HG03469 (cell line): ENCODE measurements around the gene ARHGAP5.

Source experiments
- ATAC-seq: cut with Tn5 transposase; IDR thresholded peaks from one replicate; pipeline ENCODE4 v1.9.1; 2021; ENCODE audit warnings: mild to moderate bottlenecking, moderate library complexity, moderate number of reproducible peaks; ENCODE audit not compliant: unreplicated experiment

Gene ARHGAP5

GRCh38 chr14:32169191-32169590 is 92.1 kb downstream of the ARHGAP5 start:
- ATAC-seq, result no peak

- no peak for ATAC-seq
Observed at GRCh38 chr14:32171469-32171868, 94.4 kb downstream of the ARHGAP5 start.

GRCh38 chr14:32183151-32184058 is 106.3 kb downstream of the ARHGAP5 start:
- no peak for ATAC-seq

GRCh38 chr14:32185097-32185496 is 108.0 kb downstream of the ARHGAP5 start:
- ATAC-seq, result no peak

GRCh38 chr14:32186248-32186647 is 109.1 kb downstream of the ARHGAP5 start:
- ATAC-seq, result no peak

- ATAC-seq, result no peak
Observed at GRCh38 chr14:32189811-32190210, 112.7 kb downstream of the ARHGAP5 start.

- ATAC-seq, result no peak
Observed at GRCh38 chr14:32190673-32191072, 113.6 kb downstream of the ARHGAP5 start.

- ATAC-seq, result no peak
Observed at GRCh38 chr14:32192712-32193373, 115.7 kb downstream of the ARHGAP5 start.

- ATAC-seq, result no peak
Observed at GRCh38 chr14:32193532-32193931, 116.4 kb downstream of the ARHGAP5 start.

- ATAC-seq, result no peak
Observed at GRCh38 chr14:32195636-32196035, 118.5 kb downstream of the ARHGAP5 start.

GRCh38 chr14:32197919-32198318 is 120.8 kb downstream of the ARHGAP5 start:
- ATAC-seq, result peak; percentile 28

GRCh38 chr14:32200368-32201192 is 123.5 kb downstream of the ARHGAP5 start:
- ATAC-seq, result peak; percentile 23

- ATAC-seq, result peak; percentile 38
Observed at GRCh38 chr14:32201193-32201815, 124.2 kb downstream of the ARHGAP5 start.

- no peak for ATAC-seq
Observed at GRCh38 chr14:32201816-32202490, 124.8 kb downstream of the ARHGAP5 start, which contains the start of gene RNU6-7. TSS of gene RNU6-7 (plus strand) at chr14:32202045.

- no peak for ATAC-seq
Observed at GRCh38 chr14:32202491-32202997, 125.4 kb downstream of the ARHGAP5 start.

- peak; percentile 45 for ATAC-seq
Observed at GRCh38 chr14:32202998-32203882, 126.1 kb downstream of the ARHGAP5 start, which contains the start of gene RNU6-8. TSS of gene RNU6-8 (minus strand) at chr14:32203269.

GRCh38 chr14:32203928-32204357 is 126.8 kb downstream of the ARHGAP5 start:
- ATAC-seq, result no peak

- ATAC-seq, result no peak
Observed at GRCh38 chr14:32205554-32205953, 128.4 kb downstream of the ARHGAP5 start.

- peak; percentile 24 for ATAC-seq
Observed at GRCh38 chr14:32205984-32206383, 128.9 kb downstream of the ARHGAP5 start.
